ENCODE measurements around the gene SPATC1L.

Gene SPATC1L

GRCh38 chr21:46153247-46154154 is 30.8 kb downstream of the SPATC1L start:
- TF ChIP-seq POLR2A (IDR thresholded peaks at IDR 0.05; ENCODE audit: extremely low read depth, insufficient read length) (no peak), CTCF (IDR thresholded peaks at IDR 0.05; ENCODE audit: low read depth, low read length) (peak; percentile 78), MYC (IDR thresholded peaks at IDR 0.05; ENCODE audit: low read depth, low read length) (no peak), MAX (IDR thresholded peaks at IDR 0.05; ENCODE audit: low read depth, low read length) (no peak)
- DNase-seq (ENCODE audit: low read depth), result peak; percentile 63
- no peak overlapping the region for H3K4me3 ChIP-seq (ENCODE audit: low read depth, low read length)

- TF ChIP-seq POLR2A (IDR thresholded peaks at IDR 0.05; ENCODE audit: extremely low read depth, insufficient read length) (no peak), MYC (IDR thresholded peaks at IDR 0.05; ENCODE audit: low read depth, low read length) (no peak), MAX (IDR thresholded peaks at IDR 0.05; ENCODE audit: low read depth, low read length) (no peak), CTCF (IDR thresholded peaks at IDR 0.05; ENCODE audit: low read depth, low read length) (no peak)
- DNase-seq (ENCODE audit: low read depth), result no peak
- no peak overlapping the region for H3K4me3 ChIP-seq (ENCODE audit: low read depth, low read length)
These were observed 31.4 kb downstream of the SPATC1L start for GRCh38 chr21:46152927-46153246.

GRCh38 chr21:46151989-46152926 is 32.0 kb downstream of the SPATC1L start:
- H3K4me3 ChIP-seq (ENCODE audit: low read depth, low read length), result no peak overlapping the region
- no peak for DNase-seq (ENCODE audit: low read depth)
- TF ChIP-seq POLR2A (IDR thresholded peaks at IDR 0.05; ENCODE audit: extremely low read depth, insufficient read length), result no peak
- TF ChIP-seq MAX (IDR thresholded peaks at IDR 0.05; ENCODE audit: low read depth, low read length), result no peak
- no peak for TF ChIP-seq CTCF (IDR thresholded peaks at IDR 0.05; ENCODE audit: low read depth, low read length)
- no peak for TF ChIP-seq MYC (IDR thresholded peaks at IDR 0.05; ENCODE audit: low read depth, low read length)

GRCh38 chr21:46151261-46151988 is 32.8 kb downstream of the SPATC1L start:
- TF ChIP-seq MYC (IDR thresholded peaks at IDR 0.05; ENCODE audit: low read depth, low read length) (no peak), CTCF (IDR thresholded peaks at IDR 0.05; ENCODE audit: low read depth, low read length) (no peak), MAX (IDR thresholded peaks at IDR 0.05; ENCODE audit: low read depth, low read length) (no peak), POLR2A (IDR thresholded peaks at IDR 0.05; ENCODE audit: extremely low read depth, insufficient read length) (no peak)
- DNase-seq (ENCODE audit: low read depth), result no peak
- no peak overlapping the region for H3K4me3 ChIP-seq (ENCODE audit: low read depth, low read length)

GRCh38 chr21:46150491-46151121 is 33.7 kb downstream of the SPATC1L start:
- DNase-seq (ENCODE audit: low read depth), result no peak

More at GRCh38 chr21:46150491-46151121, 33.7 kb downstream of the SPATC1L start:
- TF ChIP-seq POLR2A (IDR thresholded peaks at IDR 0.05; ENCODE audit: extremely low read depth, insufficient read length), result no peak
- H3K4me3 ChIP-seq (ENCODE audit: low read depth, low read length), result no peak overlapping the region

All from NB4 (cell line).